K562 (cell line): ENCODE measurements around the gene FGD6. TPM values are rescaled to one million over a fixed set of nuclear protein-coding genes. Genes with fewer than 3 reads are reported as not detected.
A peak's percentile ranks its signal among the peaks of the same experiment; 100 is the strongest.

Experiments used
- BRF2 ChIP-seq: IDR thresholded peaks from 3 replicates; pipeline ENCODE4 v1.6.1; 2011; ENCODE audit warnings: borderline replicate concordance, mild to moderate bottlenecking; ENCODE audit not compliant: insufficient read length, insufficient read depth
- KLF16 ChIP-seq: IDR thresholded peaks from 2 replicates; pipeline ENCODE4 v1.6.1; 2016; ENCODE audit warnings: antibody characterized with exemption
- MNT ChIP-seq, 2 experiments: fragments of 450-650 bp; conservative IDR thresholded peaks; 2 replicates each; pipeline ENCODE4 v1.6.1; 2017; ENCODE audit warnings: mild to moderate bottlenecking in 2 of 2, moderate library complexity in 2 of 2
- MYNN ChIP-seq, 2 experiments: sonication (generic); formaldehyde crosslinking in 1 of 2; IDR thresholded peaks; 2 replicates each; pipeline versions ENCODE4 v1.5.0 to v1.6.1; 2016 to 2020; ENCODE audit warnings: antibody characterized with exemption in 1 of 2, missing genetic modification reagents in 1 of 2
- NCOR1 ChIP-seq: fragments of 450-650 bp; IDR thresholded peaks from 2 replicates; pipeline ENCODE4 v1.6.1; 2016; ENCODE audit warnings: mild to moderate bottlenecking, moderate library complexity
- NFATC3 ChIP-seq: fragments of 450-650 bp; IDR thresholded peaks from 2 replicates; pipeline ENCODE4 v1.6.1; 2017; ENCODE audit warnings: mild to moderate bottlenecking
- RCOR1 ChIP-seq, 2 experiments: IDR thresholded peaks; 2 replicates each; pipeline ENCODE4 v1.6.1; 2012; ENCODE audit warnings: low read depth in 2 of 2, low read length in 2 of 2, borderline replicate concordance in 1 of 2, improper control_type of control experiment in 1 of 2
- TBL1XR1 ChIP-seq, 2 experiments: IDR thresholded peaks; 2 replicates each; pipeline ENCODE4 v1.6.1; 2012; ENCODE audit warnings: improper control_type of control experiment in 2 of 2, low read length in 2 of 2, mild to moderate bottlenecking in 1 of 2
- polyA plus RNA-seq, 8 experiments: library from polyadenylated mRNA; depleted of rRNA in 4 of 8; stranded (reverse) in 5 of 8; unstranded in 3 of 8; fragments of >200 nt; fragmentation: Nextera tagmentation in 2 of 8; fragmentation: Illumina TruSeq in 1 of 8; extraction: Ambion mirVana in 2 of 8; extraction: Trizol in 1 of 8; gene quantifications; 2 replicates each; pipeline versions ENCODE4 v1.2.1 to v1.2.3, GENCODE V29; 2011 to 2014; ENCODE audit warnings: inconsistent platforms in 1 of 8, missing spikeins in 1 of 8
- total RNA-seq, 7 experiments: library from RNA; depleted of rRNA in 6 of 7; stranded (reverse); fragments of >200 nt in 6 of 7; fragmentation: Illumina TruSeq in 2 of 7; extraction: Trizol in 2 of 7; gene quantifications; 2 replicates each; pipeline versions ENCODE4 v1.2.1 to v1.2.3, GENCODE V29; 2011 to 2021; ENCODE audit warnings: low replicate concordance in 1 of 7
- TF ChIP-seq, protein P1 (sequence below): fragments of 200-600 bp; sonication (generic); IDR thresholded peaks from one replicate; pipeline ENCODE4 v1.6.1; 2012; ENCODE audit warnings: mild to moderate bottlenecking, low read depth, low read length, inconsistent platforms
- TF ChIP-seq, protein P2 (sequence below): fragments of 450-650 bp; formaldehyde crosslinking; IDR thresholded peaks from 2 replicates; pipeline ENCODE4 v1.4.0; 2020; ENCODE audit warnings: mild to moderate bottlenecking, moderate library complexity

The FGD6 gene
- total and polyA plus RNA-seq, 9 of the 15 experiments (the other 6 are each of a cell fraction or from before 2014, with no cell fraction given) = 1.5 to 11.1 (median 5.8) TPM

DNA sequence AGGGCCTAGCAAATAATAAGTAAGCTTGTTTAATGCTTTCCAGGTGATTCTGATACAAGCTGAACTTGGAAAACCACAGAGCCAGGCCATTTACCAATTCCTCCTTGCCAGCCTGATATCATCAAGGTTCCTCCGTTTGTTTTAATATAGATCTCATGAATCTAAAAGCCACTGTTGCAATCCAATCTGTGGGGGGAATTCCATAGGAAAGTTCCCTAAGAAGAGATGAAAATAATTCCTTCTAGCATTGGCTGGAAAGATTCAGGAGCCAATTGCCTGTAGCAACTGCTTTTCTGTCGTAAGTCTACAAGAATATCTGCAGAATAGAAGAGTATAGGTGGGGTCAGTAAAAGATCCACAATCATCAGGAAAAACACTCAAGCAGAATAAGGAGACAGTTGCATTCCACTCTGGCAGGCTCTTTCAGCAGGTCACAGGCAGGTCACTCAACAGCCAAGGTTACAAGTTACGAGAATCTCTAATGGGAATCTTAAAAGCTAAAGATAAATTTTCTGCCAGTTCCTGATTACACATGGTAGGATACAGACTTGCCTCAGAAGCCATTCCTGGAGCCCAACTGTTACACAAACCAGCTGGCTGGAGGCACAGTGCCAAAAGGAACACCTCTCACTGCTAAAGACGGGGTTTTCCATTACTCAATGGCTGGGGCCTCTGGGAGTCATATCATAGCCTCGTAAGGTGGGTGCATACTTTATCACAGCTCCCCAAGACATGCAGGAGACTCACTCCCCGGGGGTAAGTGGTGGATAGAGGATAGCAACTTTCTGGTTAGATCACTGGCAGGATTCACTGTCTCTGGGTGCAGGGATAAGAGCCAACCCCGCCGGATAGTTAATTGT is 43.6 kb downstream of the FGD6 start (continued):
- TF ChIP-seq, protein P1, sequence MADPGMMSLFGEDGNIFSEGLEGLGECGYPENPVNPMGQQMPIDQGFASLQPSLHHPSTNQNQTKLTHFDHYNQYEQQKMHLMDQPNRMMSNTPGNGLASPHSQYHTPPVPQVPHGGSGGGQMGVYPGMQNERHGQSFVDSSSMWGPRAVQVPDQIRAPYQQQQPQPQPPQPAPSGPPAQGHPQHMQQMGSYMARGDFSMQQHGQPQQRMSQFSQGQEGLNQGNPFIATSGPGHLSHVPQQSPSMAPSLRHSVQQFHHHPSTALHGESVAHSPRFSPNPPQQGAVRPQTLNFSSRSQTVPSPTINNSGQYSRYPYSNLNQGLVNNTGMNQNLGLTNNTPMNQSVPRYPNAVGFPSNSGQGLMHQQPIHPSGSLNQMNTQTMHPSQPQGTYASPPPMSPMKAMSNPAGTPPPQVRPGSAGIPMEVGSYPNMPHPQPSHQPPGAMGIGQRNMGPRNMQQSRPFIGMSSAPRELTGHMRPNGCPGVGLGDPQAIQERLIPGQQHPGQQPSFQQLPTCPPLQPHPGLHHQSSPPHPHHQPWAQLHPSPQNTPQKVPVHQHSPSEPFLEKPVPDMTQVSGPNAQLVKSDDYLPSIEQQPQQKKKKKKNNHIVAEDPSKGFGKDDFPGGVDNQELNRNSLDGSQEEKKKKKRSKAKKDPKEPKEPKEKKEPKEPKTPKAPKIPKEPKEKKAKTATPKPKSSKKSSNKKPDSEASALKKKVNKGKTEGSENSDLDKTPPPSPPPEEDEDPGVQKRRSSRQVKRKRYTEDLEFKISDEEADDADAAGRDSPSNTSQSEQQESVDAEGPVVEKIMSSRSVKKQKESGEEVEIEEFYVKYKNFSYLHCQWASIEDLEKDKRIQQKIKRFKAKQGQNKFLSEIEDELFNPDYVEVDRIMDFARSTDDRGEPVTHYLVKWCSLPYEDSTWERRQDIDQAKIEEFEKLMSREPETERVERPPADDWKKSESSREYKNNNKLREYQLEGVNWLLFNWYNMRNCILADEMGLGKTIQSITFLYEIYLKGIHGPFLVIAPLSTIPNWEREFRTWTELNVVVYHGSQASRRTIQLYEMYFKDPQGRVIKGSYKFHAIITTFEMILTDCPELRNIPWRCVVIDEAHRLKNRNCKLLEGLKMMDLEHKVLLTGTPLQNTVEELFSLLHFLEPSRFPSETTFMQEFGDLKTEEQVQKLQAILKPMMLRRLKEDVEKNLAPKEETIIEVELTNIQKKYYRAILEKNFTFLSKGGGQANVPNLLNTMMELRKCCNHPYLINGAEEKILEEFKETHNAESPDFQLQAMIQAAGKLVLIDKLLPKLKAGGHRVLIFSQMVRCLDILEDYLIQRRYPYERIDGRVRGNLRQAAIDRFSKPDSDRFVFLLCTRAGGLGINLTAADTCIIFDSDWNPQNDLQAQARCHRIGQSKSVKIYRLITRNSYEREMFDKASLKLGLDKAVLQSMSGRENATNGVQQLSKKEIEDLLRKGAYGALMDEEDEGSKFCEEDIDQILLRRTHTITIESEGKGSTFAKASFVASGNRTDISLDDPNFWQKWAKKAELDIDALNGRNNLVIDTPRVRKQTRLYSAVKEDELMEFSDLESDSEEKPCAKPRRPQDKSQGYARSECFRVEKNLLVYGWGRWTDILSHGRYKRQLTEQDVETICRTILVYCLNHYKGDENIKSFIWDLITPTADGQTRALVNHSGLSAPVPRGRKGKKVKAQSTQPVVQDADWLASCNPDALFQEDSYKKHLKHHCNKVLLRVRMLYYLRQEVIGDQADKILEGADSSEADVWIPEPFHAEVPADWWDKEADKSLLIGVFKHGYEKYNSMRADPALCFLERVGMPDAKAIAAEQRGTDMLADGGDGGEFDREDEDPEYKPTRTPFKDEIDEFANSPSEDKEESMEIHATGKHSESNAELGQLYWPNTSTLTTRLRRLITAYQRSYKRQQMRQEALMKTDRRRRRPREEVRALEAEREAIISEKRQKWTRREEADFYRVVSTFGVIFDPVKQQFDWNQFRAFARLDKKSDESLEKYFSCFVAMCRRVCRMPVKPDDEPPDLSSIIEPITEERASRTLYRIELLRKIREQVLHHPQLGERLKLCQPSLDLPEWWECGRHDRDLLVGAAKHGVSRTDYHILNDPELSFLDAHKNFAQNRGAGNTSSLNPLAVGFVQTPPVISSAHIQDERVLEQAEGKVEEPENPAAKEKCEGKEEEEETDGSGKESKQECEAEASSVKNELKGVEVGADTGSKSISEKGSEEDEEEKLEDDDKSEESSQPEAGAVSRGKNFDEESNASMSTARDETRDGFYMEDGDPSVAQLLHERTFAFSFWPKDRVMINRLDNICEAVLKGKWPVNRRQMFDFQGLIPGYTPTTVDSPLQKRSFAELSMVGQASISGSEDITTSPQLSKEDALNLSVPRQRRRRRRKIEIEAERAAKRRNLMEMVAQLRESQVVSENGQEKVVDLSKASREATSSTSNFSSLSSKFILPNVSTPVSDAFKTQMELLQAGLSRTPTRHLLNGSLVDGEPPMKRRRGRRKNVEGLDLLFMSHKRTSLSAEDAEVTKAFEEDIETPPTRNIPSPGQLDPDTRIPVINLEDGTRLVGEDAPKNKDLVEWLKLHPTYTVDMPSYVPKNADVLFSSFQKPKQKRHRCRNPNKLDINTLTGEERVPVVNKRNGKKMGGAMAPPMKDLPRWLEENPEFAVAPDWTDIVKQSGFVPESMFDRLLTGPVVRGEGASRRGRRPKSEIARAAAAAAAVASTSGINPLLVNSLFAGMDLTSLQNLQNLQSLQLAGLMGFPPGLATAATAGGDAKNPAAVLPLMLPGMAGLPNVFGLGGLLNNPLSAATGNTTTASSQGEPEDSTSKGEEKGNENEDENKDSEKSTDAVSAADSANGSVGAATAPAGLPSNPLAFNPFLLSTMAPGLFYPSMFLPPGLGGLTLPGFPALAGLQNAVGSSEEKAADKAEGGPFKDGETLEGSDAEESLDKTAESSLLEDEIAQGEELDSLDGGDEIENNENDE = no peak
- TF ChIP-seq BRF2 = no peak
- peak in 1 of 2 experiments; percentile 34; a peak in 1 of 4 replicates for TF ChIP-seq MNT (conservative IDR thresholded peaks at IDR 0.05)
- peak; percentile 73; the same call in 1 of the 2 replicates for TF ChIP-seq NFATC3
- peak; percentile 89 for TF ChIP-seq NCOR1
- TF ChIP-seq, protein P2, sequence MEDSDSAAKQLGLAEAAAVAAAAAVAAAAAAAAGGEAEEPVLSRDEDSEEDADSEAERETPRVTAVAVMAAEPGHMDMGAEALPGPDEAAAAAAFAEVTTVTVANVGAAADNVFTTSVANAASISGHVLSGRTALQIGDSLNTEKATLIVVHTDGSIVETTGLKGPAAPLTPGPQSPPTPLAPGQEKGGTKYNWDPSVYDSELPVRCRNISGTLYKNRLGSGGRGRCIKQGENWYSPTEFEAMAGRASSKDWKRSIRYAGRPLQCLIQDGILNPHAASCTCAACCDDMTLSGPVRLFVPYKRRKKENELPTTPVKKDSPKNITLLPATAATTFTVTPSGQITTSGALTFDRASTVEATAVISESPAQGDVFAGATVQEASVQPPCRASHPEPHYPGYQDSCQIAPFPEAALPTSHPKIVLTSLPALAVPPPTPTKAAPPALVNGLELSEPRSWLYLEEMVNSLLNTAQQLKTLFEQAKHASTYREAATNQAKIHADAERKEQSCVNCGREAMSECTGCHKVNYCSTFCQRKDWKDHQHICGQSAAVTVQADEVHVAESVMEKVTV (CRISPR knock-in tag) = no peak
- TF ChIP-seq RCOR1 (IDR thresholded peaks at IDR 0.05; ENCODE audit: borderline replicate concordance in 1 of 2, low read depth in 2 of 2, low read length in 2 of 2) = peak in 1 of 2 experiments; percentile 33; a peak in 2 of 4 replicates
- peak; percentile 86 for TF ChIP-seq KLF16
- peak; percentile 13; the same call in 1 of the 2 replicates for TF ChIP-seq MYNN (IDR thresholded peaks at IDR 0.05)
- TF ChIP-seq MYNN (CRISPR knock-in tag; IDR thresholded peaks at IDR 0.05) = no peak
- TF ChIP-seq TBL1XR1 (IDR thresholded peaks at IDR 0.05; ENCODE audit: low read length in 2 of 2) = peak in 1 of 2 experiments; percentile 60; a peak in 2 of 4 replicates
